OCI-LY3 (cell line): ENCODE results near the gene STK32A.

Experiments
- EZH2phosphoT487 ChIP-seq: fragments of 200-600 bp; shearing (Covaris generic); IDR thresholded peaks from 2 replicates; pipeline ENCODE4 v1.6.1; 2018; ENCODE audit warnings: antibody characterized with exemption, mixed run types, low read depth
- TF ChIP-seq, protein P1 (sequence below): fragments of 200-600, 300-600 bp; sonication (generic); IDR thresholded peaks from 2 replicates; pipeline ENCODE4 v1.5.1; 2014; ENCODE audit warnings: antibody characterized with exemption, low read length, low read depth

GRCh38 chr5:147287110-147287509, 52.3 kb downstream of the STK32A start:
- TF ChIP-seq, protein P1, sequence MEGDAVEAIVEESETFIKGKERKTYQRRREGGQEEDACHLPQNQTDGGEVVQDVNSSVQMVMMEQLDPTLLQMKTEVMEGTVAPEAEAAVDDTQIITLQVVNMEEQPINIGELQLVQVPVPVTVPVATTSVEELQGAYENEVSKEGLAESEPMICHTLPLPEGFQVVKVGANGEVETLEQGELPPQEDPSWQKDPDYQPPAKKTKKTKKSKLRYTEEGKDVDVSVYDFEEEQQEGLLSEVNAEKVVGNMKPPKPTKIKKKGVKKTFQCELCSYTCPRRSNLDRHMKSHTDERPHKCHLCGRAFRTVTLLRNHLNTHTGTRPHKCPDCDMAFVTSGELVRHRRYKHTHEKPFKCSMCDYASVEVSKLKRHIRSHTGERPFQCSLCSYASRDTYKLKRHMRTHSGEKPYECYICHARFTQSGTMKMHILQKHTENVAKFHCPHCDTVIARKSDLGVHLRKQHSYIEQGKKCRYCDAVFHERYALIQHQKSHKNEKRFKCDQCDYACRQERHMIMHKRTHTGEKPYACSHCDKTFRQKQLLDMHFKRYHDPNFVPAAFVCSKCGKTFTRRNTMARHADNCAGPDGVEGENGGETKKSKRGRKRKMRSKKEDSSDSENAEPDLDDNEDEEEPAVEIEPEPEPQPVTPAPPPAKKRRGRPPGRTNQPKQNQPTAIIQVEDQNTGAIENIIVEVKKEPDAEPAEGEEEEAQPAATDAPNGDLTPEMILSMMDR: no peak
- no peak for TF ChIP-seq EZH2phosphoT487
